ENCODE results near the gene MYO15B. TPM values are rescaled to one million over a fixed set of nuclear protein-coding genes. Genes with fewer than 3 reads are reported as not detected.

MYO15B gene
- total RNA-seq, 1 donor from 2014 or later: 193 TPM

- H3K27ac ChIP-seq: no peak overlapping the region
- H3K36me3 ChIP-seq: peaks cover 11% of the 10 kb centered on the region
- DNase-seq (no peak), ATAC-seq (no peak)
- TF ChIP-seq CTCF (IDR thresholded peaks at IDR 0.05): no peak
- peaks cover 29% of the 10 kb centered on the region for H3K4me1 ChIP-seq
- no peaks in the 10 kb centered on the region for H3K27me3 ChIP-seq
- H3K9me3 ChIP-seq: no peaks in the 10 kb centered on the region
- intact Hi-C loops (cut with DNase I): no loop called here
- no peak overlapping the region for H3K4me3 ChIP-seq
Observed at GRCh38 chr17:75632428-75632827, 44.8 kb downstream of the MYO15B start.

- peak; percentile 93 for DNase-seq
- Histone ChIP-seq H3K9me3 (no peaks in the 10 kb centered on the region), H3K27me3 (no peaks in the 10 kb centered on the region), H3K4me1 (peaks cover 29% of the 10 kb centered on the region), H3K4me3 (no peak within 1 kb of the TSS), H3K36me3 (peaks cover 11% of the 10 kb centered on the region), H3K27ac (peak within 1 kb of the TSS; percentile 81)
- intact Hi-C loops (cut with DNase I): no loop called here
- TF ChIP-seq CTCF (IDR thresholded peaks at IDR 0.05): peak; percentile 98
- peak; percentile 84 for ATAC-seq
Observed at GRCh38 chr17:75632863-75633485, 45.4 kb downstream of the MYO15B start, which contains the start of gene SMIM5. SMIM5 (plus strand) TSS chr17:75633434; CDS start chr17:75640202, 6,768 bp downstream.

- Histone ChIP-seq H3K27ac (peak overlapping the region; percentile 81), H3K4me3 (no peak overlapping the region), H3K36me3 (peaks cover 11% of the 10 kb centered on the region), H3K4me1 (peaks cover 29% of the 10 kb centered on the region), H3K27me3 (no peaks in the 10 kb centered on the region), H3K9me3 (no peaks in the 10 kb centered on the region)
- ATAC-seq (peak; percentile 70), DNase-seq (peak; percentile 91)
- intact Hi-C loops (cut with DNase I): no loop called here
- peak; percentile 62 for TF ChIP-seq CTCF (IDR thresholded peaks at IDR 0.05)
Observed at GRCh38 chr17:75633486-75634375, 46.1 kb downstream of the MYO15B start.

GRCh38 chr17:75634376-75634740 is 46.8 kb downstream of the MYO15B start:
- Histone ChIP-seq H3K36me3 (peaks cover 11% of the 10 kb centered on the region), H3K27ac (peak overlapping the region; percentile 81), H3K4me1 (peaks cover 29% of the 10 kb centered on the region), H3K27me3 (no peaks in the 10 kb centered on the region), H3K9me3 (no peaks in the 10 kb centered on the region), H3K4me3 (no peak overlapping the region)
- intact Hi-C loops (cut with DNase I): no loop called here
- TF ChIP-seq CTCF (IDR thresholded peaks at IDR 0.05): no peak
- ATAC-seq (no peak), DNase-seq (no peak)

GRCh38 chr17:75634754-75635609 is 47.4 kb downstream of the MYO15B start:
- DNase-seq: no peak
- H3K4me3 ChIP-seq: no peak overlapping the region
- H3K36me3 ChIP-seq: peaks cover 9% of the 10 kb centered on the region
- TF ChIP-seq CTCF (IDR thresholded peaks at IDR 0.05): no peak
- no peaks in the 10 kb centered on the region for H3K27me3 ChIP-seq
- peaks cover 29% of the 10 kb centered on the region for H3K4me1 ChIP-seq
- no peak for ATAC-seq
- H3K27ac ChIP-seq: peak overlapping the region; percentile 60
- intact Hi-C loops (cut with DNase I): no loop called here
- H3K9me3 ChIP-seq: no peaks in the 10 kb centered on the region
